Astrocyte (in vitro differentiated cells and primary cell): ENCODE measurements around the gene STARD13. TPM values are rescaled to one million over a fixed set of nuclear protein-coding genes. Genes with fewer than 3 reads are reported as not detected.

Source experiments
- DNase-seq: peaks from one replicate; pipeline ENCODE4 v3.0.0-alpha.2; 2010; ENCODE audit warnings: low read depth
- FAIRE-seq: peaks from 2 replicates; lab custom pipeline; 2011; peaks lifted over from hg19 to GRCh38; lab: Jason Lieb, UNC
- H2AFZ ChIP-seq: 2 replicates; pipeline ENCODE4 v1.6.0; 2012; ENCODE audit warnings: low read depth, low read length, inconsistent platforms
- H3K27ac ChIP-seq: 2 replicates; pipeline ENCODE4 v1.5.1; 2011; ENCODE audit warnings: low read depth, low read length, inconsistent platforms
- H3K27me3 ChIP-seq: 2 replicates; pipeline ENCODE4 v1.6.0; 2011; ENCODE audit warnings: low read length, inconsistent platforms; ENCODE audit not compliant: insufficient read depth
- H3K36me3 ChIP-seq: 2 replicates; pipeline ENCODE4 v1.5.1; 2011; ENCODE audit warnings: low read length, inconsistent platforms; ENCODE audit not compliant: insufficient read depth
- H3K4me1 ChIP-seq: 2 replicates; pipeline ENCODE4 v1.5.1; 2011; ENCODE audit warnings: low read length, inconsistent platforms; ENCODE audit not compliant: insufficient read depth
- H3K4me2 ChIP-seq: 2 replicates; pipeline ENCODE4 v1.6.0; 2012; ENCODE audit warnings: low read length, inconsistent platforms
- H3K4me3 ChIP-seq: 2 replicates; pipeline ENCODE4 v1.5.1; 2011; ENCODE audit warnings: low read depth, mild to moderate bottlenecking, low read length, inconsistent platforms; ENCODE audit not compliant: insufficient read depth
- H3K79me2 ChIP-seq: 2 replicates; pipeline ENCODE4 v1.6.0; 2012; ENCODE audit warnings: mild to moderate bottlenecking, low read length, inconsistent platforms; ENCODE audit not compliant: insufficient read depth
- H3K9ac ChIP-seq: 2 replicates; pipeline ENCODE4 v1.6.0; 2012; ENCODE audit warnings: mild to moderate bottlenecking, low read length, inconsistent platforms
- H3K9me3 ChIP-seq: 2 replicates; pipeline ENCODE4 v1.5.1; 2012; ENCODE audit warnings: low read depth, mild to moderate bottlenecking, low read length, inconsistent platforms; ENCODE audit not compliant: insufficient read depth
- H4K20me1 ChIP-seq: 2 replicates; pipeline ENCODE4 v1.6.0; 2012; ENCODE audit warnings: low read length, inconsistent platforms; ENCODE audit not compliant: insufficient read depth
- H3K27ac Mint-ChIP-seq: one replicate; pipeline ENCODE4 v1.8.0; 2021; ENCODE audit warnings: mild to moderate bottlenecking, mixed read lengths; ENCODE audit not compliant: unreplicated experiment
- H3K27me3 Mint-ChIP-seq: one replicate; pipeline ENCODE4 v1.8.0; 2021; ENCODE audit warnings: low read depth, mixed read lengths; ENCODE audit not compliant: unreplicated experiment
- H3K36me3 Mint-ChIP-seq: one replicate; pipeline ENCODE4 v1.8.0; 2021; ENCODE audit warnings: low read depth, mixed read lengths; ENCODE audit not compliant: unreplicated experiment
- H3K4me1 Mint-ChIP-seq: one replicate; pipeline ENCODE4 v1.8.0; 2021; ENCODE audit warnings: low read depth, mixed read lengths; ENCODE audit not compliant: unreplicated experiment
- H3K4me3 Mint-ChIP-seq: one replicate; pipeline ENCODE4 v1.8.0; 2021; ENCODE audit warnings: mild to moderate bottlenecking, moderate library complexity, mixed read lengths; ENCODE audit not compliant: unreplicated experiment
- H3K9me3 Mint-ChIP-seq: one replicate; pipeline ENCODE4 v1.8.0; 2021; ENCODE audit warnings: mild to moderate bottlenecking, mixed read lengths; ENCODE audit not compliant: unreplicated experiment
- CTCF ChIP-seq: IDR thresholded peaks from 2 replicates; pipeline ENCODE4 v1.5.1; 2011; ENCODE audit warnings: low read depth, mild to moderate bottlenecking, inconsistent platforms, low read length, moderate library complexity; ENCODE audit not compliant: insufficient read depth
- EZH2 ChIP-seq: IDR thresholded peaks from 2 replicates; pipeline ENCODE4 v1.6.1; 2012; ENCODE audit warnings: mild to moderate bottlenecking, low read length, inconsistent platforms; ENCODE audit not compliant: insufficient read depth
- total RNA-seq: library from RNA; stranded (reverse); gene quantifications from 2 replicates; pipeline ENCODE4 v1.2.1, GENCODE V29; 2021

The STARD13 gene
- total RNA-seq, 1 donor from 2014 or later: 30.1 TPM

- H3K9ac ChIP-seq: no peak overlapping the region
- H4K20me1 ChIP-seq: no peaks in the 10 kb centered on the region
- no peaks in the 10 kb centered on the region for H3K9me3 ChIP-seq
- Mint-ChIP-seq H3K36me3 (no peaks in the 10 kb centered on the region), H3K4me1 (peaks cover 15% of the 10 kb centered on the region), H3K4me3 (no peak overlapping the region), H3K9me3 (no peaks in the 10 kb centered on the region), H3K27ac (no peak overlapping the region), H3K27me3 (no peaks in the 10 kb centered on the region)
- H3K4me3 ChIP-seq: no peak overlapping the region
- no peak overlapping the region for H2AFZ ChIP-seq
- peaks cover 32% of the 10 kb centered on the region for H3K79me2 ChIP-seq
- no peak overlapping the region for H3K27ac ChIP-seq
- peaks cover 13% of the 10 kb centered on the region for H3K4me1 ChIP-seq
- H3K27me3 ChIP-seq: no peaks in the 10 kb centered on the region
- FAIRE-seq (no peak), DNase-seq (no peak)
- H3K4me2 ChIP-seq: no peak overlapping the region
- TF ChIP-seq EZH2 (no peak), CTCF (no peak)
- H3K36me3 ChIP-seq: peaks cover 3% of the 10 kb centered on the region
These were observed 1.8 kb upstream of the STARD13 start for GRCh38 chr13:33287142-33287882.

- Histone ChIP-seq H4K20me1 (no peaks in the 10 kb centered on the region), H3K4me3 (peak overlapping the region; percentile 97), H3K36me3 (peaks cover 3% of the 10 kb centered on the region), H3K9me3 (no peaks in the 10 kb centered on the region), H3K27me3 (no peaks in the 10 kb centered on the region), H3K4me1 (peaks cover 22% of the 10 kb centered on the region), H3K27ac (peak overlapping the region; percentile 100), H3K79me2 (peaks cover 44% of the 10 kb centered on the region), H2AFZ (peak overlapping the region; percentile 7), H3K4me2 (peak overlapping the region; percentile 89), H3K9ac (peak overlapping the region; percentile 100)
- peaks cover 24% of the 10 kb centered on the region for H3K4me1 Mint-ChIP-seq
- no peak for DNase-seq
- no peaks in the 10 kb centered on the region for H3K36me3 Mint-ChIP-seq
- no peak for FAIRE-seq
- no peaks in the 10 kb centered on the region for H3K27me3 Mint-ChIP-seq
- H3K27ac Mint-ChIP-seq: peak overlapping the region; percentile 99
- no peak for TF ChIP-seq CTCF
- no peak for TF ChIP-seq EZH2
- no peaks in the 10 kb centered on the region for H3K9me3 Mint-ChIP-seq
- peak overlapping the region; percentile 94 for H3K4me3 Mint-ChIP-seq
These were observed 573 bp upstream of the STARD13 start for GRCh38 chr13:33286128-33286527.

- Mint-ChIP-seq H3K4me1 (peaks cover 31% of the 10 kb centered on the region), H3K27me3 (no peaks in the 10 kb centered on the region), H3K36me3 (no peaks in the 10 kb centered on the region), H3K9me3 (no peaks in the 10 kb centered on the region), H3K27ac (peak overlapping the region; percentile 99), H3K4me3 (peak overlapping the region; percentile 94)
- peak overlapping the region; percentile 97 for H3K4me3 ChIP-seq
- no peaks in the 10 kb centered on the region for H3K9me3 ChIP-seq
- peak overlapping the region; percentile 100 for H3K27ac ChIP-seq
- no peaks in the 10 kb centered on the region for H3K27me3 ChIP-seq
- H3K36me3 ChIP-seq: peaks cover 12% of the 10 kb centered on the region
- H2AFZ ChIP-seq: no peak overlapping the region
- peak overlapping the region; percentile 89 for H3K4me2 ChIP-seq
- no peaks in the 10 kb centered on the region for H4K20me1 ChIP-seq
- no peak for FAIRE-seq
- H3K4me1 ChIP-seq: peaks cover 35% of the 10 kb centered on the region
- peak; percentile 49 for DNase-seq
- H3K79me2 ChIP-seq: peaks cover 56% of the 10 kb centered on the region
- TF ChIP-seq EZH2: no peak
- no peak for TF ChIP-seq CTCF
- H3K9ac ChIP-seq: peak overlapping the region; percentile 100
These were observed 639 bp downstream of the STARD13 start for GRCh38 chr13:33284916-33285315.
